Middle frontal gyrus (tissue), 1 donor: ENCODE measurements around the gene ROCK2.
"Not testable (repeated sequence)": the region's sequence is repeated elsewhere in the genome, so short reads cannot be mapped to it uniquely, and the experiment has no call there.

Experiments
- DNase-seq: peaks from one replicate; pipeline ENCODE4 v3.0.0-alpha.2; 2015; ENCODE audit warnings: low spot score; ENCODE audit errors: extremely low spot score

ROCK2 gene

GRCh38 chr2:11239666-11240462 lies 104.6 kb downstream of the ROCK2 start:
- DNase-seq: no peak

GRCh38 chr2:11239147-11239546 lies 105.3 kb downstream of the ROCK2 start:
- DNase-seq: no peak

GRCh38 chr2:11237122-11237521 lies 107.3 kb downstream of the ROCK2 start:
- DNase-seq: no peak

GRCh38 chr2:11236335-11236734 lies 108.1 kb downstream of the ROCK2 start:
- no peak for DNase-seq

- DNase-seq: no peak
Observed at GRCh38 chr2:11235583-11235982, 108.9 kb downstream of the ROCK2 start.

- no peak for DNase-seq
Observed at GRCh38 chr2:11234309-11234708, 110.1 kb downstream of the ROCK2 start.

GRCh38 chr2:11231193-11231592 lies 113.2 kb downstream of the ROCK2 start:
- DNase-seq: not testable (repeated sequence)

- DNase-seq: no peak
Observed at GRCh38 chr2:11228692-11229091, 115.7 kb downstream of the ROCK2 start.

GRCh38 chr2:11227595-11227994 lies 116.8 kb downstream of the ROCK2 start:
- DNase-seq: no peak

- DNase-seq: no peak
Observed at GRCh38 chr2:11224887-11225286, 119.5 kb downstream of the ROCK2 start.

GRCh38 chr2:11222845-11223244 lies 121.6 kb downstream of the ROCK2 start:
- no peak for DNase-seq

GRCh38 chr2:11220445-11220844 lies 124.0 kb downstream of the ROCK2 start:
- DNase-seq: no peak

- no peak for DNase-seq
Observed at GRCh38 chr2:11215407-11215806, 129.0 kb downstream of the ROCK2 start.

- DNase-seq: no peak
Observed at GRCh38 chr2:11214770-11215169, 129.7 kb downstream of the ROCK2 start.

GRCh38 chr2:11213975-11214374 lies 130.5 kb downstream of the ROCK2 start:
- DNase-seq: no peak

- no peak for DNase-seq
Observed at GRCh38 chr2:11213090-11213638, 131.3 kb downstream of the ROCK2 start.

- no peak for DNase-seq
Observed at GRCh38 chr2:11212645-11213044, 131.8 kb downstream of the ROCK2 start.

- DNase-seq: no peak
Observed at GRCh38 chr2:11208083-11208482, 136.4 kb downstream of the ROCK2 start.

GRCh38 chr2:11203480-11203879 lies 141.0 kb downstream of the ROCK2 start:
- DNase-seq: no peak

GRCh38 chr2:11201969-11202368 lies 142.5 kb downstream of the ROCK2 start:
- no peak for DNase-seq

GRCh38 chr2:11200651-11201050 lies 143.8 kb downstream of the ROCK2 start:
- no peak for DNase-seq

GRCh38 chr2:11196246-11196645 lies 148.2 kb downstream of the ROCK2 start:
- no peak for DNase-seq

GRCh38 chr2:11187731-11188130 lies 156.7 kb downstream of the ROCK2 start:
- no peak for DNase-seq
